Activated T-helper 9 cell treated with anti-CD3 and anti-CD28 coated beads, Interleukin-2, amount 50 U/mL, for 16 hours (primary cell): ENCODE data around the gene MAP2.
"Not testable (repeated sequence)": the region's sequence is repeated elsewhere in the genome, so short reads cannot be mapped to it uniquely, and the experiment has no call there.

Experiments
- DNase-seq: peaks from one replicate; pipeline ENCODE4 v3.0.0-alpha.2; 2020; ENCODE audit warnings: low read depth

The MAP2 gene

DNA sequence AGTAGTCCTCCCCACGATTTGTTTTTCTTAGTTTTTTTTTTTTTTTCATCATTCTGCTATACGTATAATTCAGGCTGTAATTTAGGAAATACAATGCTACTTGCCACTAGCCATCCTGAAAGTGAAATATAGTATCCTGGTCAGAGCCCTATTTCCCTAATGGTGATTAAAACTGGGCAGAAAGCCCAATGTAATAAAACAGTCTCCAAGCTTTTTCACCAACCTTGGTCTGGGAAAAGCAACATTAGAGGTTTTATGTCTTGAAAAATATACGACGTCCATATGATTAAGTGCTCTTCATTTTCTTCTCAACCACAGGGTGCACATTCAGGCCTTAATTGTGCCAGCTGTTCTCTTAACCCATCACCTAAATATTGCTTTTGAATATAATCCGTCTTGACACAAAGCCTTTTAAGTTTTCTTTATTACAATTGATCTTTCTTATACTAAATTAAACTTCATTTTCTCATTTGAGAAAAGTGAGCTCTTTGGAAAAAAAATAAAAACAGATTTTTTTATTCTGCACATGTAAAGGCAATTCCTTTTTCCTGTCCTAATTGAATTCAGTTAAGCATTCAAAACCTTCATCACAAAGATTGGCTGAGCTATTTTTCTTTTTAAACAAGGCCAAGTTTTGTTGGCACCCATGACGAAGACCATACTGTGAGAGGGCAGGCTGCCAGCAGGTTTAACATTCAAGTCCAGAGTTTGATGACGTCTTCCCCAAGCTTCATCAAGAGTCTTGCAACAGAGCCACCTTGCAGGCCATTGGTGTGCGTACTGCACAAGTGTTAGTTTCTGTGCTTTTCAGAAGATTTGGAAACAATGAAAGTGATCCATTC, 52.7 kb downstream of the MAP2 start:
- DNase-seq, result no peak

DNA sequence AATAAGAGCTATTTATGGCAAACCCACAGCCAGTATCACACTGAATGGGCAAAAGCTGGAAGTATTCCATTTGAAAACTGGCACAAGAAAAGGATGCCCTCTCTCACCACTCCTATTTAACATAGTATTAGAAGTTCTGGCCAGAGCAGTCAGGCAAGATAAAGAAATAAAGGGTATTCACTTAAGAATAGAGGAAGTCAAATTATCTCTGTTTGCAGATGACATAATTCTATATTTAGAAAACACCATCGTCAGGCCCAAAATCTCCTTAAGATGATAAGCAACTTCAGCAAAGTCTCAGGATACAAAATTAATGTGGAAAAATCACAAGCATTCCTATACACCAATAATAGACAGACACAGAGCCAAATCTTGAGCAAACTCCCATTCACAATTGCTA, 68.4 kb downstream of the MAP2 start:
- DNase-seq, result not testable (repeated sequence)

DNA sequence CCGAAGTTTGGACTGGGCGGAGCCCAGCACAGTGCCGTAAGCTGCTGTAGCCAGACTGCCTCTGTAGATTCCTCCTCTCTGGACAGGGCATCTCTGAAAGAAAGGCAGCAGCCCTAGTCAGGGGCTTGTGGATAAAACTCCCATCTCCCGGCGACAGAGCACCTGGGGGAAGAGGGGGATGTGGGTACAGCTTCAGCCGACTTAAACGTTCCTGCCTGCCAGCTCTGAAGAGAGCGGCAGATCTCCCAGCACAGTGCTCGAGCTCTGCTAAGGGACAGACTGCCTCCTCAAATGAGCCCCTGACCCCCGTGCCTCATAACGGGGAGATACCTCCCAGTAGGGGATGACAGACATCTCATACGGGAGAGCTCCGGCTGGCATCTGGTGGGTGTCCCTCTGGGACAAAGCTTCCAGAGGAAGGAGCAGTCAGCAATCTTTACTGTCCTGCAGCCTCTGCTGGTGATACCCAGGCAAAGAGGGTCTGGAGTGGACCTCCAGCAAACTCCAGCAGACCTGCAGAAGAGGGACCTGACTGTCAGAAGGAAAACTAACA, 71.3 kb downstream of the MAP2 start:
- not testable (repeated sequence) for DNase-seq

DNA sequence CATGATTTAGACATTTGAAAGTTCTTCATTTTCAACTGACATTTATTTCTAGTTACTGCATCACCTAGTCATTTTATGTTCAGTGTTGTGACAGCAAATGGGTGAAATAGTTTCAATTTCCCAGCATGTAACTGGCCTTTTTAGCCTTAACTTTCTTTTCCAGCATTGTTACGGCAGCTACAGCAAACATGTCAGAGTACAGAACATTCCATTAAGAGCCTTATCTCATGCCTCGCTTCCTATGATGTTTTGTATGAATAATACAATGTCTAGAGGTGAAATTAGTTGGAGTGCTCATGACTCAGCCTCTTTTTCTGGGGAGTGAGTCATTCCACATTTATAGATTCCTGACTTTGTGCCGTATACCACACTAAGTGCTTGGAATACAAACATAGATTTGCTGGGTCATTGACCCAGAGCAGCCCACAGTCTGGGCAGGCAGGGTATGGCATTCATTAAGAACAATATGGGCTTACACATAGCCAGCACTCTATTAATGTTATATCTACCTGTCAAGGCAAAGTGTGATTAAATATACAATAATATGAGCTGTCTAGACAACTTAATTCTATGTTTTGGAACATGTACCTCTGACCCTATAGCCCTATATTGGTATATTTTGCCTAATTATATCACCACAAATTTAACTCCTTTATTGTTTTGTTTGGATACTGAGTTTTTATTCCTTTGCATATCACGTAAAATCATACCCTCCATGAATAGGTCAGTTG, 72.2 kb downstream of the MAP2 start:
- DNase-seq, result no peak

DNA sequence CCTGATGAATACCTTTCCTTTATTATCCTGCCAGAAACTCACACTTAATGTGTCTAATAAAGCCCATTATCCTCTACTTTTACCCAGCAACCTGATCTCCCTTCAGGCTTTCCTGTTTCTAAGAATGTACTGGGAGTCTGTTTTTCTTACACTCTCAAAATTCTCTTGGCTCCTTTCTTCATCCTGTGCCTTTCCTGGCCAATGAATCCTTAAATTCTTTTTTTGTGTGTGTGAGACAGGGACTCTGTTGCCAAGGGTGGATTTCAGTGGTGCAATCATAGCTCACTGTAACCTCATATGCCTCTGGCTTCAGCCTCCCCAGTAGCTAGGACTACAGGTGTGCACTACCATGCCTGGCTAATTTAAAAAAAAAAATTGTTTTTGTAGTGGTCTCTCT, 72.7 kb downstream of the MAP2 start:
- no peak for DNase-seq

DNA sequence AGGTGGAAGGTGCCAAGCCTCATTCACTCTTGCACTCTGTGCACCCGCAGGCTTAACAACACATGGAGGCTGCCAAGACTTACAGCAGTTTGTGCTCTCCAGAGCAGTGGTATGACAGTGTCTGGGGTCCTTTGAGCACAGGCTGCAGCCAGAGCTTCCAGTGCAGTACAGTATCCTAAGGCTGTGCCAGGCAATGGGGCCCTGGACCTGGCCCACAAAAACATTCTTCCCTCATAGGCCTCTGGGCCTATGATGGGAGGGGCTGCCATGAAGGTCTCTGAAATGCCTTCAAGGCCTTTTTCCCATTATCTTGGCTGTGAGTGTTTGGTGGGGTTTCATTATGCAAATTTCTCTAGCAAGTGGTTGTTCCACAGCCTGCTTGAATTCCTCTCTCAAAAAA, 74.8 kb downstream of the MAP2 start:
- no peak for DNase-seq

DNA sequence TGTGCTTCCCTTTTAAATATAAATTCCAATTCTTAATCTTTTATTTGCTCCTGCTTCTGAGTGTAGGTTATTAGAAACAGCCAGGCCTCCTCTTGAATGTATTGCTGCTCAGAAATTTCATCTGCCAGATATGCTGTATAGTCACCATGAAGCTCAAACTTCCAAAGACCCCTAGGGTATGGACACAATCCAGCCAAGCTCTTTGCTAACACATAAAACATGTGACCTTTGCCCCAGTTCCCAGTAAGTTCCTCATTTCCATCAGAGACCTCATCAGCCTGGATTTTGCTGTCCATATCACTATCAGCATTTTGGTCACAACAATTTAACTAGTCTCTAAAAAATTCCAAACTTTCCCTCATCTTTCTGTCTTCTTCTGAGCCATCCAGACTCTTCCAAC, 75.2 kb downstream of the MAP2 start:
- DNase-seq, result no peak

DNA sequence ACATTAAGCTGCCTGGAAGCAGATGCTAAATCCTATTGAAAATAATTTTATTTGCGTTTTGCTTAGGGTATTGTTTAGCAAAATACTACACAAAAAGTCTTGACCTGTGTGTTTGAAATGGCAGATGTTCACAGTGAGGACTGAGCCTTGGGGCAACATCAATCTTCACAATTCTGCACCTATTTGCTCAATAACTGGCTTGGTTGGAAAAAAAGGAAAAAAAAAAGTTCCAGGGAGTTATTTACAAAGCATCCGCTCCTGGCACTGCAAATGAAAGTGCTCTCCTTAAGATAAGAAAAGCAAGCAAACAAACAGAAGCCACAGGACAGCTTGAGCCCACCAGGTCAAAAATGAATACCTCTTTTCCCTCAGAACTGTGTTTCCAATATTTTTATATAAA, 77.7 kb downstream of the MAP2 start:
- DNase-seq, result no peak

DNA sequence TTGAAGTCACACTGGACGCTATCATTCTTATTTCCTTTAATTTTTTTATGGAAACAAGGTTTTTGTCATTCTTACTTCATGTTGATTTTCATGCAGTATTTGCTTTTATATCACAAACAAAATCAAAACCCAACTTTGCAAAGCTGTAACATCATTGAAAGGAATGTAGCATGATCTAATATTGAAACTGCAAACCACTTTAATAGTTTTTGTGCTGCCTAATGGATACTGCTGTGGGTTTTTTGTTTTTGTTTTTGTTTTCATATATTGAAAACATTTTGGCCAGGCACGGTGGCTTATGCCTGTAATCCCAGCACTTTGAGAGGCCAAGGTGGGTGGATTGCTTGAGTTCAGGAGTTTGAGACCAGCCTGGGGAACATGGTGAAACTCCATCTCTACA, 81.6 kb downstream of the MAP2 start:
- no peak for DNase-seq

DNA sequence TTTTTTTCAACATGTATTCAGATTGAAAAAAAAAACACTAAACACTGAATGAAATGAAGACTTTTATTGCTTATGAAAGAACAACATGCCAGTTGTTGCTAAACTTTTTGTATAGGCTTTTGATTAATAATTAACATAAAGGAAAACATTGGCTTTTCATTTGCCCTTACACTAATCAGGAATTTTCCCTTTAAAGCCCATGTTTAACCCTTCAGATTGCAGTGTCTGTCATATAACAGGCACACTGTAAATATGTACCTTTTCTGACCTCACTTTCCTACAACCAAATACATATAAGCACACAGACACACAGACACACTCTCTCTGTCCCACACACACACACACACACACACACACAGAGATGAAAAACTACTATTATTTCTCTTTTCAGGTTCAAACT, 84.4 kb downstream of the MAP2 start:
- no peak for DNase-seq

DNA sequence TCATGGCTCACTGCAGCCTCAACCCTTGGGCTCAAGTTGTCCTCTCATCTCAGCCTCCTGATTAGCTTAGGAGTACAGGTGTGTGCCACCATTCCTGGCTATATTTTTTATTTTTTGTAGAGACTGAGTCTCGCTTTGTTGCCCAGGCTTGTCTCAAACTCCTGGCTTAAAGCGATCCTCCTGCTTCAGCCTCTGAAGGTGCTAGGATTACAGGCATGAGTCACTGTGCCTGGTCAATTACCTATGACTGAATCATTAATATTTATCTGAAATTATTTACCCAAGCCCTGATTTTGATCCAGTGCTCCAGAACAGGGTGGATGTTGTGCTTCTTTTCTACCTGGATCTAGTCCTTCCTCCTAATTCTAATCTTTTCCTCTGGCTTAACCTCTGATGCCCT, 87.8 kb downstream of the MAP2 start:
- no peak for DNase-seq

DNA sequence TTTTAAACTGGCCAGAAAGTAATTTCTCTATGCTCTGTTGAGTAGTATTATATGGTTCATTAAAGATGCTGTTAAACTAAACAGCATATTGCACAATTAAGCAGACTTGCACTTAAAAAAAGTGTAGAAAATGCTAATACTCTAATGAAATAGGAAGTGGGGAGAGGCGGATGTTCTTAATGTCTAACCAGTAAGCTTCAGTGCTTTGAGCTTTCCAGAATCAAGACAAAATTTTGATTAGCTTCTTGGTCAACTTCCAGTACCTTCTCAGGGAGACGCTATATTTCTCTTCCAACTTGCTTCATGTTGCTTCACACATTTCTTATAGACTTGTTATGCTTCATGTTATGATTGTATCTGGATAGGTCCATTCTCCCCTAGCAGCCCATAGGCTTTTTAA, 89.1 kb downstream of the MAP2 start:
- DNase-seq, result no peak

DNA sequence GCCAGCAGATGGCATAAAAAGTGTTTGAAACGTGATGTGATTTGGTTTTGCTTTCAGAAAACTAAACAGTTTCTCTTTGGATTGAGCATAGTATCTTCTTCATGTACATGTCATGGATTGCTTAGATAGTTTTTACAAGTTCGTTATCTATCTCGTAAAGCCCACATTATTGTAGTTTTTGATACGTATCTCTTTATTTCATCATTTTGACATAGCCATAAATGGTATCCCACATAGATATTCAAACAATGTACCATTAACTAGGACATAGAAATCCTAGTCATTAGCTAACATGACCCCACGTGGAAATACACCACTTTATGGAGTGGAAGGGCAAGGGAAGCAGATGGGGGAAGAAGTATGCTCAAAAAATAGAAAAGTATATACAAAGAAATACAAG, 93.6 kb downstream of the MAP2 start:
- no peak for DNase-seq

DNA sequence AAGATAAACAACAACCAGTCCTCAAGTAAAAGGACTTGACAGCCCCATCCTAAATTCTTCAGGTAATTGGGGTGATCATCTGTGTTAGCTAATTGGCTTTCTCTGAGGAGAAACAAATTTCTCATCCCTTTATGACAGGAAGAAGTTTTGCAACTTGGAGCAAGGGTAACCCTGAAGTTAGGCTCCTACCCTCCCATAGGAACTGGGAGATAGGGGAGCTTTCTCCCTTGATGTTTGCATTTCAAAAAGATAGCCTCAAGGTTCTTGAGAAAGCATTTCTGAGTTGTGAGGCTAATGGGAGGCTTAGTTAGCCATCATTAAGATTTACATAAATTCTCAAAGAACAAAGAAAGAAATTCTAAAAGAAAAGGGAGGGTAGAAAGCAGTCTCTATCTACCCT, 95.4 kb downstream of the MAP2 start:
- no peak for DNase-seq

DNA sequence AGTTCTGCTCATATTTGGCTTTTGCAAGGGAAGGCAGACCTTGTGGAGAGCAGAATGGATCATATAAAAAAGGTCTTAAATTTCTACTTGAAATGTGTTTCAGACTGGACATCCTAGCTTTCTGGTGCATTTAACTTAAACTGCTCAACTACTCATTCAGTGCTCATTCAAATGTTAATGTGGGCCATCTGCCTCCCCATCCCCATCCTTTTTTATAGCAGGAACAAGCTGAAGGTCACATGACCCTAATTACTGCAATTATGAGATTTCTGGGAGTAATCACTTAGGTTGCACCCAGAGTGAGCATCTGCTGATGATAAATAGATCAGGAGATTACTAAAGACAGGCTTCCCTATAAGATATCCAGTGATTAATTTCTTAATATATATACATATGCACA, 96.1 kb downstream of the MAP2 start:
- DNase-seq, result no peak

DNA sequence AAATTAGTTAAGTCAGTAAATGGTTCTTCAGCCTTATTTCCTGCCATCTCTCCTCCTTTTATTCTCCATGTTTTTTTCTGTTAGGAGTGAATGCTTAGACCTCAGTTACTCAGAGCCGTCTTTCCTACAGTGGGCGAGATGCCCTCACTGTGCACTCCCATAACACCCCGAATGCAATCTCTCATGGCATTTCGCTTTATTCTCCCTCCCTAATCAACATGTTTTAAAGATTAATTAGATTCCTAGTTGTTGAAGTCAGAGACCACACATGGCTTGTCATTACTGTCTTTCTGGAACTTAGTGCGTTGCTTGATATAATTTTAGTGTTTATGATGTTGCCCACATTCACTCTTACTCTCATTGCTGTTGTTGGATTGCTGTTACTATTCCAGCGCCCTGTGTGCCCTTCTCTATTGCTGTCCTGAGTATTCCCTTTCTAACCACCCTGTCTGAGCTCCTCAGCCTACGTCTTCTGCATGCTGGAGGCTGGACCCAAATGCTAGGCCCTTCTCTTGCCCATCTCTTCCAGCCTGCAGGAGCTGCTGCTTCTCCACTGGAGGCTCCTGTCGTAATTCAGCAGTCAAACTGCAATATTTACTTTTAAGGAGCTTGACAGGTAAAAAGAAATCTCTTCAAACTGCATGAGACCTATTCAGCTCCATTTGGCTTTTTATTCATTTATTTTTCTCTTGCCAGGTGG, 99.3 kb downstream of the MAP2 start:
- no peak for DNase-seq

DNA sequence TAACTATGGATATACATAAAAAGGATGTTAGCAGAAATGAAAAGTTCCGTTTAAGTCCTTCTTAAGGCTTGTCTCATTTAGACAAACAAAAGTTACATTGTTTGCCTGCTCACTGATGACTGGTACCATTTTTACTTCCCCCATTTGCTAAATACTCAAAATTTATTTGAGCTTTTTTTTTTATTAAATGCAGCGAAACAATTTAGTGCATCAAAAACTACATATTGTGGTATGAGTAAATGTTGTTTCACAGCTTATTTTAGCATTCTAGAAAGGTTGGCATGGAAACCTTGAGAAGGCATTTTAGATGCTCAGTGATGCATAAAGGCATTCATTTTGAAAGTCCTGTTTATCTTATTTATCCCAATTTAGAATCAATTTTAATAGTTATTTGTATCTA, 100.0 kb downstream of the MAP2 start:
- DNase-seq, result no peak

DNA sequence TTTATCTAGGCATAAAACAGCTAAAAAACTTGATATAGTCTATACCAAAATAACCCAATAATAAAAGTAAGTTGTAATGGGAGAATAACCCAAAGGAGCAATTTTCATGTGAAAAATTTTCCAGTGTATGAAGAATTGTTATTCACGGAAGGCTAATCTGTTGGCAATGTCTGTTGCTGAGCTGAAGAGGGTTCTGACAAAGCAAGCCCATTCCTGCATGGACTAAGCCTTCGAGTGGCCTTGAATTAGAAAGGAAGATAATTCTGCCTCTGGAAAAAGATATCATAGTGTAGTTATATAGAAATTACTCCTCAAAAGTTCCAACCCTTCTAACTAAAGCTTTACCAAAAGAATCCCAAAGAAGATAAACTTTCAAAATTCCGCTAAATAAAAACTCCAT, 101.5 kb downstream of the MAP2 start:
- no peak for DNase-seq

DNA sequence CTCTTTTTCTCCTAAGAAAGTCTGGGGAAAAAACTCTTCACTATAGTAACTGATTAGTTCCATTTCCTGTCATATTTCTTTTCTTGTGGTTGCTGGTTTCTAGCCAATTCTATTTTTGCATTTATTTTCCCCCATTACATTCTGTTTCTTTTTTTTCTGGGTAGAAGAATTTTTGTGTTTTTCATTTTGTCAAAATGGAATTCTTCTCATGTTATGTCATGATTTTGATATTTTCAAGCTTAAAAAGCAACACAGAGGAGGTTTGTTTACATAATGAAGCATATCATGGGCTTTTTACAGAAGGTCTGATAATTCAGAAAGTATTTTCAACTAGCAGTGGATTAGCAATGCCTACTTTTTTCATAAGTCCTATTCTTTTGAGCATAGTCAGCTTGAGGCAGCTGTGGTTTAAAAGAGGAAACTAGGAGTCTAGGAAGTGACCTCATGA, 102.0 kb downstream of the MAP2 start:
- DNase-seq, result no peak

DNA sequence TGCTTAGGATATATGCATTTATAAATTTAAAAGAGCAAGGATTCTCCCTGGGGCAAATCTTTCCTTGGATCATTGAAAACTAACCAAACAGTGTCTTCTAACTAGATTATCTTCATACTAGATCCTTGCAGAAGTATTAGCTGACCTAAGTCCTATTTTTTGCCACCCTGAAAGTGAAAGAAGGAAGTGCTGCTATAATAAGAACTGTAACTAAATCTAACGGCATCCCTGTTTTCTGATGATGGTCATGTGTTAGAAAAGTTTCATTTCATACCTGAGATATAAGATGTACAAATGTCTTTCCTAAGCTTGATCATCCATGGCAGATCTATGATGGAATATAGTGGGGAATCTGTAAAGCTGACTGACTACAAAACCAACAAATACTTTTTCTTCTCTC, 102.7 kb downstream of the MAP2 start:
- DNase-seq, result no peak

DNA sequence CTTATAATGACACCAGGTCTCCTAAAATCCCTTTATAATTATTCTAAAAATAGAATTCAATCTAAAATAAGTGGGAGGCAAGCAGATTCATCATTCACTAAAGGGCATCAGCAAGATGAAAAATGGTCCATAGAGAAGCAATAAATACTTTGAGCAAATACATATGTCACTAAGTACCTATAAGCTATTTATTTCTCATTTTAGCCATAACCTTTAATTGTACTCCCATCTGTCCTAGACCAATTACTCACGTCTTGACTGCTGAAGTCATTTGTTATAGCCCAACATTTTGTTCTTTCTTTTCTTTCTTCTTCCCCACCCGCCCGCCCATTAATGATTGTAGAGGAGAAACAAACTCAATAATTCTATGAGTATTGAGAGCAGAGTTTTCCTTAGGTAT, 105.7 kb downstream of the MAP2 start:
- DNase-seq, result no peak

DNA sequence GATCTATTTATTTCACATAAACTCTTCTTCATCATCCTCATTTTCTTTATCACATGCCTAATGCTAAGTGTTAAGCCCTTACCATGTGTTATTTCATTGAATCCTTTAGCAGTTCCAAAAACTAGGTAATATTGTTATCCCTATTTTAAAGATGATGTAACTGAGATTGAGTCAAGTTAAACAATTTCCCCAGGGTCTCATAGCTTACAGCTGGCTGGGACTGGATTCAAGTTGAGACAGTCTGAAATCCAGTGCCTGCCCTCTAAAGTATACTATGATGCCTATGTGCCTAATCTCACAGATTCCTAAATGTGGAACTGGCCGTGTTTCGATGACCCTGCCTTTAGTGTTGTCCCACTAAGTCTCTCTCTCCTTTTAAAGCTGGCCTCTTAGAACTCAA, 108.5 kb downstream of the MAP2 start:
- DNase-seq, result no peak

DNA sequence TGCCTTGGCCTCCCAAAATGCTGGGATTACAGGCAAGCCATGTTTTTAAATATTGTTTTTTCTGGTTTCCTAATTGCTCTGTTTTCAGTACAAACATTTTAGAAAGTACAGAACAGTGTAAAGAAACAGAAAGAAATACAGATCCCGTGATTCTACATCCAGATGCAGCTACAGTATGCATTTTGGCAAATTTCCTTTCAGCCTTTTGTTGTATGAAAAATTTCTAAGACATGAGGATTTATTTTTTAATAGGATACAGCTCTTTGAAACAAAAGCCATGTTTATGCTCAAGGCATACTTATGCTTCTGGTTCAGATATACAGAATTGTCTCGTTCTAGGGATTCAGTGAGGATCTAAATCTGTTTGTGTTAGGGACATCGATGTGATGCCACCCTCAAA, 109.5 kb downstream of the MAP2 start:
- no peak for DNase-seq
